NCI-H524 (cell line): ENCODE measurements around the gene RFX2.
A peak's percentile ranks its signal among the peaks of the same experiment; 100 is the strongest.

Source experiments
- DNase-seq, 2 experiments: peaks; one replicate each; lab custom pipeline; 2025; lab: John Stamatoyannopoulos, UW

Gene RFX2

GRCh38 chr19:6059988-6060599 is 50.2 kb downstream of the RFX2 start:
- no peak for DNase-seq

- DNase-seq: no peak
These were observed 50.8 kb downstream of the RFX2 start for GRCh38 chr19:6059396-6059947.

GRCh38 chr19:6058518-6059201 is 51.6 kb downstream of the RFX2 start:
- no peak for DNase-seq

GRCh38 chr19:6057651-6058517 is 52.4 kb downstream of the RFX2 start:
- DNase-seq: peak in 1 of 2 experiments; percentile 70

GRCh38 chr19:6056801-6057650 is 53.3 kb downstream of the RFX2 start:
- DNase-seq: peak in 1 of 2 experiments; percentile 11

- no peak for DNase-seq
These were observed 54.0 kb downstream of the RFX2 start for GRCh38 chr19:6056282-6056741.

- DNase-seq: no peak
These were observed 55.1 kb downstream of the RFX2 start for GRCh38 chr19:6055013-6055795.

- peak; percentile 75 to 78 for DNase-seq
These were observed 61.4 kb downstream of the RFX2 start for GRCh38 chr19:6048793-6049405.

GRCh38 chr19:6048348-6048747 is 62.0 kb downstream of the RFX2 start:
- DNase-seq: no peak

- peak; percentile 56 to 76 for DNase-seq
These were observed 62.5 kb downstream of the RFX2 start for GRCh38 chr19:6047741-6048251.

- DNase-seq: no peak
These were observed 63.0 kb downstream of the RFX2 start for GRCh38 chr19:6047256-6047655.

GRCh38 chr19:6045108-6045507 is 65.2 kb downstream of the RFX2 start:
- DNase-seq: no peak

- DNase-seq: no peak
These were observed 66.1 kb downstream of the RFX2 start for GRCh38 chr19:6044056-6044805.

- DNase-seq: no peak
These were observed 67.2 kb downstream of the RFX2 start for GRCh38 chr19:6042776-6043726.

GRCh38 chr19:6041991-6042481 is 68.3 kb downstream of the RFX2 start:
- no peak for DNase-seq

GRCh38 chr19:6041071-6041470 is 69.2 kb downstream of the RFX2 start:
- no peak for DNase-seq

GRCh38 chr19:6039566-6040225 is 70.6 kb downstream of the RFX2 start:
- DNase-seq: no peak
